PC-3 (cell line): ENCODE measurements around the gene CLASP1. TPM values are rescaled to one million over a fixed set of nuclear protein-coding genes. Genes with fewer than 3 reads are reported as not detected.

Source experiments
- ATAC-seq: fragments of 200-7000 bp; cut with Tn5 transposase; 2 replicates; pipeline ENCODE4 v1.9.1; 2020; ENCODE audit warnings: mild to moderate bottlenecking, moderate library complexity
- BruUV-seq: library from RNA; stranded (reverse); fragments of 400-500 nt; replicated peaks from 2 replicates; lab custom pipeline; 2021; lab: Mats Ljungman, UMichigan
- CTCF ChIA-PET: fragments of 300-600 bp; sonication (Branson Sonifier 250); formaldehyde crosslinking; loops from one replicate; lab custom pipeline; 2022; ENCODE audit warnings: antibody characterized with exemption; lab: Charles Lee
- POLR2A ChIA-PET: fragments of 300-600 bp; sonication (Branson Sonifier 250); formaldehyde crosslinking; loops from one replicate; lab custom pipeline; 2022; ENCODE audit warnings: antibody characterized with exemption; ENCODE audit not compliant: unreplicated experiment; lab: Charles Lee
- DNase-seq: peaks from one replicate; pipeline ENCODE4 v3.0.0-alpha.2; 2015
- H2AFZ ChIP-seq: fragments of 300-600 bp; sonication (generic); 2 replicates; pipeline ENCODE4 v1.6.0; 2016; ENCODE audit warnings: antibody characterized with exemption, low read length
- H3F3A ChIP-seq: fragments of 300-600 bp; sonication (generic); one replicate; pipeline ENCODE4 v1.6.0; 2017; ENCODE audit warnings: antibody characterized with exemption, low read length, control low read depth, mild to moderate bottlenecking; ENCODE audit not compliant: unreplicated experiment
- H3K27ac ChIP-seq: fragments of 300-600 bp; sonication (generic); 2 replicates; pipeline ENCODE4 v1.5.1; 2016; ENCODE audit warnings: mild to moderate bottlenecking, low read length
- H3K27me3 ChIP-seq: fragments of 300-600 bp; sonication (generic); 2 replicates; pipeline ENCODE4 v1.6.1; 2016; ENCODE audit warnings: low read length, mixed read lengths
- H3K36me3 ChIP-seq: fragments of 300-600 bp; sonication (generic); 2 replicates; pipeline ENCODE4 v1.6.1; 2016; ENCODE audit warnings: low read depth, mixed run types, low read length, mixed read lengths
- H3K4me1 ChIP-seq: fragments of 300-600 bp; sonication (generic); 2 replicates; pipeline ENCODE4 v1.5.1; 2016; ENCODE audit warnings: low read length; ENCODE audit not compliant: insufficient read depth
- H3K4me2 ChIP-seq: fragments of 300-600 bp; sonication (generic); 2 replicates; pipeline ENCODE4 v1.6.0; 2016; ENCODE audit warnings: low read length
- H3K4me3 ChIP-seq: fragments of 300-600 bp; sonication (generic); 2 replicates; pipeline ENCODE4 v1.5.1; 2016; ENCODE audit warnings: mild to moderate bottlenecking, low read length, mixed read lengths
- H3K79me2 ChIP-seq: fragments of 300-600 bp; sonication (generic); 2 replicates; pipeline ENCODE4 v1.6.1; 2017; ENCODE audit warnings: low read length, mixed read lengths
- H3K9ac ChIP-seq: fragments of 300-600 bp; sonication (generic); 2 replicates; pipeline ENCODE4 v1.6.0; 2016; ENCODE audit warnings: mild to moderate bottlenecking, low read length
- H3K9me2 ChIP-seq: fragments of 300-600 bp; sonication (generic); replicated peaks from 2 replicates; pipeline ENCODE4 v1.6.1; 2016; ENCODE audit warnings: mixed run types, low read length, mixed read lengths
- H3K9me3 ChIP-seq: fragments of 300-600 bp; sonication (generic); 2 replicates; pipeline ENCODE4 v1.6.1; 2016; ENCODE audit warnings: low read length, mixed read lengths
- H4K20me1 ChIP-seq: fragments of 300-600 bp; sonication (generic); 2 replicates; pipeline ENCODE4 v1.6.1; 2016; ENCODE audit warnings: low read length, mixed read lengths
- EZH2 ChIP-seq: fragments of 300-600 bp; sonication (generic); IDR thresholded peaks from one replicate; pipeline ENCODE4 v1.6.1; 2017; ENCODE audit warnings: antibody characterized with exemption, mild to moderate bottlenecking, low read length; ENCODE audit not compliant: unreplicated experiment
- EZH2phosphoT487 ChIP-seq: fragments of 300-600 bp; sonication (generic); IDR thresholded peaks from 2 replicates; pipeline ENCODE4 v1.6.1; 2018; ENCODE audit warnings: mild to moderate bottlenecking, antibody characterized with exemption, low read length, borderline replicate concordance
- intact Hi-C: fragments of 100-400 bp; cut with micrococcal nuclease; formaldehyde crosslinking; loops from 2 replicates; pipeline ENCODE4 v1.9.0; 2023
- total RNA-seq: library from RNA; depleted of rRNA; stranded (reverse); fragments of >200 nt; gene quantifications from 2 replicates; pipeline ENCODE4 v1.2.3, GENCODE V29; 2014
- TF ChIP-seq, protein P1 (sequence below): fragments of 300-600 bp; sonication (generic); conservative IDR thresholded peaks from 2 replicates; pipeline ENCODE4 v1.5.1; 2017; ENCODE audit warnings: antibody characterized with exemption, low read depth, mild to moderate bottlenecking, low read length

The CLASP1 gene
- total RNA-seq, 1 experiment from 2014 or later = 24.3 TPM

DNA sequence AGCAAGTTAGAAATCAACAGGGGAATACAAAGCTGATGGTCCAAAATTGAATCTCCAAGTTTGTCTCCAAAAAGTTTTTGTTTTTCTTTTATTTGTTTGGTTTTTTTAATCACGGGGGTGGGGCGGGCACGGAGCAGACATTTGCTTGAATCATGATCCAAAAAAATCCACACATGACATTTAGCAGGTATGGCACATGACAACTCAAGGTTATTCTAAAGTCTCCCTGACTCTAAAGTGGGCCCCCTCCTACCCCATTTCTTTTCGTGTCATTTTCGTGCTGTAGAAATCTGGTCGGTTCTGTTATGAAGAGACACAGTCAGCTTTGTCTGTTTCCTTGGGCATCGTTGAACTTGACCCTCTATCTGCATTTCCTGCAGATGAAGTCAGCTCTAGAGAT lies 104.0 kb downstream of the CLASP1 start:
- Histone ChIP-seq H3K4me1 (no peaks in the 10 kb centered on the region), H2AFZ (no peak overlapping the region), H3K36me3 (no peaks in the 10 kb centered on the region), H3K27me3 (no peaks in the 10 kb centered on the region), H3F3A (no peaks in the 10 kb centered on the region), H3K27ac (no peak overlapping the region), H3K9ac (no peak overlapping the region), H3K4me3 (no peak overlapping the region), H3K4me2 (no peak overlapping the region), H3K9me3 (no peaks in the 10 kb centered on the region), H3K79me2 (peaks cover 81% of the 10 kb centered on the region), H4K20me1 (no peaks in the 10 kb centered on the region; the same call in 1 of the 2 replicates), H3K9me2 (no peaks in the 10 kb centered on the region)
- TF ChIP-seq EZH2phosphoT487 (no peak), EZH2 (no peak)
- TF ChIP-seq, protein P1, sequence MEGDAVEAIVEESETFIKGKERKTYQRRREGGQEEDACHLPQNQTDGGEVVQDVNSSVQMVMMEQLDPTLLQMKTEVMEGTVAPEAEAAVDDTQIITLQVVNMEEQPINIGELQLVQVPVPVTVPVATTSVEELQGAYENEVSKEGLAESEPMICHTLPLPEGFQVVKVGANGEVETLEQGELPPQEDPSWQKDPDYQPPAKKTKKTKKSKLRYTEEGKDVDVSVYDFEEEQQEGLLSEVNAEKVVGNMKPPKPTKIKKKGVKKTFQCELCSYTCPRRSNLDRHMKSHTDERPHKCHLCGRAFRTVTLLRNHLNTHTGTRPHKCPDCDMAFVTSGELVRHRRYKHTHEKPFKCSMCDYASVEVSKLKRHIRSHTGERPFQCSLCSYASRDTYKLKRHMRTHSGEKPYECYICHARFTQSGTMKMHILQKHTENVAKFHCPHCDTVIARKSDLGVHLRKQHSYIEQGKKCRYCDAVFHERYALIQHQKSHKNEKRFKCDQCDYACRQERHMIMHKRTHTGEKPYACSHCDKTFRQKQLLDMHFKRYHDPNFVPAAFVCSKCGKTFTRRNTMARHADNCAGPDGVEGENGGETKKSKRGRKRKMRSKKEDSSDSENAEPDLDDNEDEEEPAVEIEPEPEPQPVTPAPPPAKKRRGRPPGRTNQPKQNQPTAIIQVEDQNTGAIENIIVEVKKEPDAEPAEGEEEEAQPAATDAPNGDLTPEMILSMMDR = no peak
- CTCF ChIA-PET = no interaction called here
- POLR2A ChIA-PET = no interaction called here
- no TSS peak for BruUV-seq
- intact Hi-C loops = no loop called here
- no peak for DNase-seq
- no peak for ATAC-seq

DNA sequence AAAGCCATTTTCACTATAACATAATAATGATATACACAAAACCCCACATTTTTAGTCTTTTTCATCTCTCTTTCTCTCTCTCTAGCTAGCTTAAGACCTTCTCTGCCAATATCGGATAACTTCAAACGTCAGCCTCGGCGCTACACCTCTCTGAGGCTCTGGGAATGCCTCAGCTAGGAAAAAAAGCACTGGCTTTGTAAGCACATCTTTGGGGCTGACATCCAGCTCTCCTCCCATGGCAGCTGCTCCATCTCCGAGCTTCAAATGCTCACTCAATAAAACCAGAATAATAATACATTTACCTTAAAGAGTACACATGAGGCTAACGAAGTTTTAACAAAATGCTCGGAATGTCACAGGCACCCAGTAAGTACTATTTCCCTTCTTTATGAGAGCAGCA lies 107.8 kb downstream of the CLASP1 start:
- CTCF ChIA-PET = no interaction called here

More for the DNA sequence above, 107.8 kb downstream of the CLASP1 start:
- Histone ChIP-seq H2AFZ (no peak overlapping the region), H3K4me2 (no peak overlapping the region), H3F3A (no peaks in the 10 kb centered on the region), H3K4me3 (no peak overlapping the region), H4K20me1 (no peaks in the 10 kb centered on the region; the same call in 1 of the 2 replicates), H3K27me3 (no peaks in the 10 kb centered on the region), H3K9me3 (no peaks in the 10 kb centered on the region), H3K27ac (no peak overlapping the region), H3K4me1 (no peaks in the 10 kb centered on the region), H3K9ac (no peak overlapping the region), H3K9me2 (no peaks in the 10 kb centered on the region), H3K79me2 (peaks cover 82% of the 10 kb centered on the region), H3K36me3 (no peaks in the 10 kb centered on the region)
- ATAC-seq = no peak
- no TSS peak for BruUV-seq
- no peak for DNase-seq
- intact Hi-C loops = no loop called here
- POLR2A ChIA-PET = no interaction called here
- TF ChIP-seq, protein P1 = no peak
- TF ChIP-seq EZH2 (no peak), EZH2phosphoT487 (no peak)
